NCI-H1417 (cell line): ENCODE data around the gene TMEFF2.
A peak's percentile ranks its signal among the peaks of the same experiment; 100 is the strongest.

ENCODE experiments used
- DNase-seq, 3 experiments: peaks; one replicate each; lab custom pipeline; 2025; lab: John Stamatoyannopoulos, UW

Gene TMEFF2

GRCh38 chr2:192068966-192069365 lies 125.8 kb downstream of the TMEFF2 start:
- no peak for DNase-seq

- DNase-seq = no peak
Observed at GRCh38 chr2:192067631-192068030, 127.1 kb downstream of the TMEFF2 start.

GRCh38 chr2:192064459-192064858 lies 130.3 kb downstream of the TMEFF2 start:
- no peak for DNase-seq

GRCh38 chr2:192060161-192060560 lies 134.6 kb downstream of the TMEFF2 start:
- no peak for DNase-seq

- DNase-seq = no peak
Observed at GRCh38 chr2:192059266-192059665, 135.5 kb downstream of the TMEFF2 start.

- no peak for DNase-seq
Observed at GRCh38 chr2:192053921-192054320, 140.8 kb downstream of the TMEFF2 start.

- DNase-seq = peak; percentile 65 to 90 (median 74)
Observed at GRCh38 chr2:192051533-192051932, 143.2 kb downstream of the TMEFF2 start.

- DNase-seq = no peak
Observed at GRCh38 chr2:192049362-192049761, 145.4 kb downstream of the TMEFF2 start.

GRCh38 chr2:192047315-192048107 lies 147.2 kb downstream of the TMEFF2 start:
- DNase-seq = no peak

GRCh38 chr2:192044496-192044895 lies 150.2 kb downstream of the TMEFF2 start:
- no peak for DNase-seq

GRCh38 chr2:192043216-192043870 lies 151.4 kb downstream of the TMEFF2 start:
- no peak for DNase-seq

- DNase-seq = no peak
Observed at GRCh38 chr2:192042126-192042525, 152.6 kb downstream of the TMEFF2 start.

GRCh38 chr2:192038110-192038509 lies 156.6 kb downstream of the TMEFF2 start:
- no peak for DNase-seq

GRCh38 chr2:192035731-192036442 lies 158.8 kb downstream of the TMEFF2 start:
- no peak for DNase-seq

GRCh38 chr2:192030856-192031255 lies 163.9 kb downstream of the TMEFF2 start:
- DNase-seq = no peak

- no peak for DNase-seq
Observed at GRCh38 chr2:192030289-192030688, 164.4 kb downstream of the TMEFF2 start.

GRCh38 chr2:192029089-192029488 lies 165.6 kb downstream of the TMEFF2 start:
- no peak for DNase-seq

- DNase-seq = no peak
Observed at GRCh38 chr2:192026825-192027120, 168.0 kb downstream of the TMEFF2 start.

GRCh38 chr2:192026059-192026824 lies 168.5 kb downstream of the TMEFF2 start:
- peak in 1 of 3 experiments; percentile 7 for DNase-seq

- DNase-seq = no peak
Observed at GRCh38 chr2:192025637-192026036, 169.1 kb downstream of the TMEFF2 start.

- peak in 1 of 3 experiments; percentile 21 for DNase-seq
Observed at GRCh38 chr2:192023006-192023405, 171.7 kb downstream of the TMEFF2 start.

- no peak for DNase-seq
Observed at GRCh38 chr2:192017844-192018243, 176.9 kb downstream of the TMEFF2 start.
